H1 (cell line): ENCODE results near the gene PIGL. TPM values are rescaled to one million over a fixed set of nuclear protein-coding genes. Genes with fewer than 3 reads are reported as not detected.

Experiments
- CTCF ChIA-PET: fragments of 300-600 bp; sonication (Branson Sonifier 250); formaldehyde crosslinking; loops from one replicate; lab custom pipeline; 2021; ENCODE audit not compliant: partially characterized antibody; lab: Charles Lee
- POLR2A ChIA-PET: fragments of 300-600 bp; sonication (Branson Sonifier 250); formaldehyde crosslinking; loops from one replicate; lab custom pipeline; 2021; ENCODE audit warnings: inconsistent platforms; ENCODE audit not compliant: partially characterized antibody; lab: Charles Lee
- DNase-seq, 2 experiments: peaks; one replicate each; pipeline versions ENCODE4 v3.0.0 to v3.0.0-alpha.2; 2010 to 2022; ENCODE audit warnings: low spot score in 2 of 2, low read depth in 1 of 2, mixed read lengths in 1 of 2
- FAIRE-seq: peaks from 2 replicates; lab custom pipeline; 2011; peaks lifted over from hg19 to GRCh38; lab: Jason Lieb, UNC
- H2AFZ ChIP-seq: 2 replicates; pipeline ENCODE4 v1.8.1; 2012; ENCODE audit warnings: low read length, inconsistent platforms
- H2AK5ac ChIP-seq: 2 replicates; pipeline ENCODE4 v1.6.1; 2013; ENCODE audit warnings: low read depth, low read length
- H2BK120ac ChIP-seq: replicated peaks from 2 replicates; pipeline ENCODE3; 2013; ENCODE audit warnings: low read depth, low read length, inconsistent platforms
- H2BK12ac ChIP-seq: 2 replicates; pipeline ENCODE4 v1.6.1; 2013; ENCODE audit warnings: low read depth, low read length
- H2BK15ac ChIP-seq: 2 replicates; pipeline ENCODE4 v1.6.1; 2013; ENCODE audit warnings: low read length
- H2BK20ac ChIP-seq: 2 replicates; pipeline ENCODE4 v1.6.1; 2013; ENCODE audit warnings: low read length
- H2BK5ac ChIP-seq: 2 replicates; pipeline ENCODE4 v1.6.1; 2013; ENCODE audit warnings: low read depth, low read length
- H3K14ac ChIP-seq: 2 replicates; pipeline ENCODE4 v1.6.1; 2013; ENCODE audit warnings: inconsistent platforms; ENCODE audit not compliant: insufficient read length
- H3K18ac ChIP-seq: 2 replicates; pipeline ENCODE4 v1.6.1; 2013; ENCODE audit warnings: low read length; ENCODE audit errors: extremely low read depth
- H3K23ac ChIP-seq: 2 replicates; pipeline ENCODE4 v1.6.1; 2013; ENCODE audit warnings: inconsistent platforms; ENCODE audit not compliant: insufficient read length
- H3K23me2 ChIP-seq: 2 replicates; pipeline ENCODE4 v1.6.1; 2013; ENCODE audit warnings: low read depth, low read length
- H3K27ac ChIP-seq: 2 replicates; pipeline ENCODE4 v1.6.1; 2011; ENCODE audit warnings: low read depth, low read length, inconsistent platforms
- H3K27me3 ChIP-seq, 4 experiments: replicated peaks in 1 of 4; 1 replicate in 1 of 4; 2 replicates in 3 of 4; pipeline versions ENCODE4 v1.6.1 to v1.8.1; 2011 to 2013; ENCODE audit warnings: low read length in 3 of 4, mild to moderate bottlenecking in 3 of 4, inconsistent platforms in 2 of 4, mixed read lengths in 2 of 4, moderate library complexity in 1 of 4; ENCODE audit not compliant: control insufficient read depth in 3 of 4, insufficient read depth in 3 of 4; ENCODE audit errors: extremely low read depth in 1 of 4
- H3K36me3 ChIP-seq, 4 experiments: 2 replicates each; pipeline versions ENCODE4 v1.6.1 to v1.8.1; 2011 to 2013; ENCODE audit warnings: mild to moderate bottlenecking in 4 of 4, low read length in 3 of 4, moderate library complexity in 2 of 4, control low read depth in 1 of 4, inconsistent platforms in 1 of 4; ENCODE audit not compliant: insufficient read depth in 4 of 4, control insufficient read depth in 2 of 4
- H3K4ac ChIP-seq: replicated peaks from 2 replicates; pipeline ENCODE3; 2013; ENCODE audit warnings: low read length, low read depth, mixed read lengths, inconsistent platforms; ENCODE audit not compliant: insufficient read length
- H3K4me1 ChIP-seq, 4 experiments: replicated peaks in 1 of 4; 1 replicate in 1 of 4; 2 replicates in 3 of 4; pipeline versions ENCODE4 v1.6.1 to v1.8.1; 2011 to 2013; ENCODE audit warnings: low read length in 3 of 4, inconsistent platforms in 2 of 4, mixed read lengths in 1 of 4; ENCODE audit not compliant: insufficient read depth in 4 of 4, control insufficient read depth in 3 of 4
- H3K4me2 ChIP-seq, 2 experiments: 2 replicates each; pipeline versions ENCODE4 v1.6.1 to v1.8.1; 2011 to 2013; ENCODE audit warnings: low read depth in 2 of 2, low read length in 2 of 2, control low read depth in 1 of 2, inconsistent platforms in 1 of 2, mild to moderate bottlenecking in 1 of 2; ENCODE audit not compliant: insufficient read depth in 1 of 2
- H3K4me3 ChIP-seq, 4 experiments: fragments of 200-600, 300-600 bp in 1 of 4; sonication (generic), shearing (Covaris generic), sonication (Bioruptor Twin) in 1 of 4; 2 replicates each; pipeline versions ENCODE4 v1.5.1 to v1.8.1; 2011 to 2016; ENCODE audit warnings: low read length in 4 of 4, low read depth in 3 of 4, control low read depth in 2 of 4, inconsistent platforms in 2 of 4, mild to moderate bottlenecking in 2 of 4, mixed read lengths in 1 of 4, moderate library complexity in 1 of 4; ENCODE audit not compliant: insufficient read depth in 2 of 4; ENCODE audit errors: extremely low read depth in 1 of 4
- H3K56ac ChIP-seq: replicated peaks from 2 replicates; pipeline ENCODE3; 2013; ENCODE audit warnings: low read depth, mild to moderate bottlenecking, mixed read lengths, low read length, inconsistent platforms; ENCODE audit not compliant: insufficient read length
- H3K79me1 ChIP-seq: 2 replicates; pipeline ENCODE4 v1.6.1; 2013; ENCODE audit warnings: low read depth, low read length, control low read depth
- H3K79me2 ChIP-seq, 2 experiments: 2 replicates each; pipeline versions ENCODE4 v1.6.1 to v1.8.1; 2012 to 2013; ENCODE audit warnings: low read length in 2 of 2, mild to moderate bottlenecking in 2 of 2, inconsistent platforms in 1 of 2; ENCODE audit not compliant: insufficient read depth in 2 of 2, control insufficient read depth in 1 of 2
- H3K9ac ChIP-seq, 4 experiments: replicated peaks in 1 of 4; 1 replicate in 1 of 4; 2 replicates in 3 of 4; pipeline versions ENCODE4 v1.6.1 to v1.8.1; 2011 to 2013; ENCODE audit warnings: low read depth in 3 of 4, low read length in 3 of 4, control low read depth in 2 of 4, mild to moderate bottlenecking in 2 of 4, moderate library complexity in 2 of 4, inconsistent platforms in 1 of 4; ENCODE audit errors: extremely low read depth in 1 of 4
- H3K9me3 ChIP-seq, 2 experiments: 2 replicates each; pipeline versions ENCODE4 v1.6.1 to v1.8.1; 2012 to 2013; ENCODE audit warnings: mild to moderate bottlenecking in 2 of 2, moderate library complexity in 2 of 2, control low read depth in 1 of 2, inconsistent platforms in 1 of 2, low read depth in 1 of 2, low read length in 1 of 2, mixed read lengths in 1 of 2; ENCODE audit not compliant: insufficient read depth in 2 of 2
- H4K20me1 ChIP-seq, 2 experiments: replicated peaks in 1 of 2; 2 replicates each; pipeline versions ENCODE3 to v1.8.1; 2011 to 2013; ENCODE audit warnings: inconsistent platforms in 2 of 2, low read length in 2 of 2, mild to moderate bottlenecking in 1 of 2; ENCODE audit not compliant: insufficient read depth in 2 of 2, control insufficient read depth in 1 of 2
- H4K5ac ChIP-seq: 2 replicates; pipeline ENCODE4 v1.6.1; 2013; ENCODE audit warnings: low read length, low read depth, mixed read lengths, inconsistent platforms; ENCODE audit not compliant: insufficient read length
- H4K8ac ChIP-seq: 2 replicates; pipeline ENCODE4 v1.8.0; 2013; ENCODE audit warnings: mild to moderate bottlenecking, moderate library complexity, low read length, inconsistent platforms; ENCODE audit not compliant: insufficient read depth; ENCODE audit errors: extremely low read depth
- H4K91ac ChIP-seq: replicated peaks from 2 replicates; pipeline ENCODE3; 2013; ENCODE audit warnings: low read length, mixed read lengths, inconsistent platforms; ENCODE audit not compliant: insufficient read length
- BCL11A ChIP-seq, 2 experiments: IDR thresholded peaks; one replicate each; pipeline ENCODE4 v1.6.1; 2011; ENCODE audit warnings: low read depth in 2 of 2, low read length in 2 of 2, mild to moderate bottlenecking in 2 of 2
- CEBPB ChIP-seq: IDR thresholded peaks from 2 replicates; pipeline ENCODE4 v1.6.1; 2012; ENCODE audit warnings: low read depth, low read length
- CHD2 ChIP-seq: IDR thresholded peaks from 2 replicates; pipeline ENCODE4 v1.6.1; 2012; ENCODE audit warnings: low read length, improper control_type of control experiment
- E2F6 ChIP-seq: IDR thresholded peaks from 2 replicates; pipeline ENCODE4 v1.6.1; 2012; ENCODE audit warnings: inconsistent platforms
- EGR1 ChIP-seq: IDR thresholded peaks from 2 replicates; pipeline ENCODE4 v1.6.1; 2011; ENCODE audit warnings: low read depth, low read length, borderline replicate concordance
- JUN ChIP-seq: IDR thresholded peaks from 2 replicates; pipeline ENCODE4 v1.6.1; 2011; ENCODE audit warnings: low read depth, mild to moderate bottlenecking, improper control_type of control experiment, low read length
- POLR2A ChIP-seq, 2 experiments: IDR thresholded peaks; 1 replicate in 1 of 2; 2 replicates in 1 of 2; pipeline ENCODE4 v1.6.1; 2011; ENCODE audit warnings: low read depth in 2 of 2, low read length in 2 of 2, mild to moderate bottlenecking in 2 of 2; ENCODE audit errors: control extremely low read depth in 1 of 2
- POLR2AphosphoS5 ChIP-seq: IDR thresholded peaks from 2 replicates; pipeline ENCODE4 v1.6.1; 2011; ENCODE audit warnings: low read depth, low read length
- POU5F1 ChIP-seq: IDR thresholded peaks from 2 replicates; pipeline ENCODE4 v1.6.1; 2011; ENCODE audit warnings: low read depth, mild to moderate bottlenecking, low read length, moderate library complexity
- RAD21 ChIP-seq, 2 experiments: IDR thresholded peaks in 1 of 2; conservative IDR thresholded peaks in 1 of 2; 2 replicates each; pipeline ENCODE4 v1.6.1; 2011; ENCODE audit warnings: low read depth in 2 of 2, low read length in 2 of 2, improper control_type of control experiment in 1 of 2, inconsistent platforms in 1 of 2, mild to moderate bottlenecking in 1 of 2, moderate library complexity in 1 of 2
- SP1 ChIP-seq: IDR thresholded peaks from 2 replicates; pipeline ENCODE4 v1.6.1; 2011; ENCODE audit warnings: low read depth, low read length
- SP2 ChIP-seq: IDR thresholded peaks from 2 replicates; pipeline ENCODE4 v1.6.1; 2012; ENCODE audit warnings: mild to moderate bottlenecking, low read length, inconsistent platforms
- WGBS, 2 experiments: shearing (Covaris generic) in 1 of 2; methylation state at CpG; one replicate each; pipeline versions ENCODE4 v1.1.6 to v1.1.7; 2013 to 2015; ENCODE audit warnings: low lambda C conversion rate in 2 of 2, mixed read lengths in 2 of 2, inconsistent platforms in 1 of 2, low coverage in 1 of 2, missing lambda C conversion rate in 1 of 2; ENCODE audit not compliant: insufficient replicate concordance in 2 of 2, insufficient coverage in 1 of 2, insufficient read length in 1 of 2; ENCODE audit errors: extremely low coverage in 1 of 2, missing lambda C conversion rate in 1 of 2; 5-methylcytosine and 5-hydroxymethylcytosine counted together
- polyA plus RNA-seq, 7 experiments: library from polyadenylated mRNA; depleted of rRNA in 3 of 7; stranded (reverse) in 5 of 7; unstranded in 2 of 7; fragments of >200 nt in 5 of 7; fragments of 200-250 nt in 2 of 7; gene quantifications; 1 replicate in 5 of 7; 2 replicates in 1 of 7; 4 replicates in 1 of 7; pipeline versions ENCODE4 v1.2.1 to v1.2.3, GENCODE V29; 2011 to 2013; ENCODE audit warnings: missing spikeins in 2 of 7, mixed read lengths in 2 of 7
- total RNA-seq: library from RNA; stranded (reverse); fragmentation: NEBNext Ultra II Directional; extraction: Animal tissue kit (Norgen Biotek cat#: 25700); gene quantifications from 2 replicates; pipeline ENCODE4 v1.2.1, GENCODE V29; 2021

Gene PIGL
- total and polyA plus RNA-seq, 2 of the 8 experiments (the other 6 are each of a cell fraction or from before 2014, with no cell fraction given): 28.4 to 30.8 TPM

GRCh38 chr17:16298140-16298662 is 81.2 kb downstream of the PIGL start:
- Histone ChIP-seq H2BK5ac (no peak overlapping the region), H3K27ac (no peak overlapping the region), H3K79me2 (no peaks in the 10 kb centered on the region), H3K23me2 (no peaks in the 10 kb centered on the region), H3K4me2 (no peak overlapping the region), H3K9me3 (no peaks in the 10 kb centered on the region), H3K23ac (no peak overlapping the region), H3K14ac (no peak overlapping the region)
- POLR2A ChIA-PET: interaction anchor here (0.8 to 1.7 kb wide), 2 partner anchors 12 to 35 kb away, joined by 4 to 5 read pairs; no protein-coding TSS in a partner anchor
- no peak for DNase-seq
- TF ChIP-seq SP1 (no peak), POLR2AphosphoS5 (no peak), E2F6 (no peak), BCL11A (IDR thresholded peaks at IDR 0.05; ENCODE audit: low read depth in 2 of 2, low read length in 2 of 2) (no peak), CEBPB (no peak), CHD2 (no peak), POU5F1 (no peak), SP2 (no peak), EGR1 (no peak), POLR2A (IDR thresholded peaks at IDR 0.05; ENCODE audit: control extremely low read depth in 1 of 2, low read depth in 2 of 2, low read length in 2 of 2) (no peak), JUN (no peak), RAD21 (IDR thresholded peaks at IDR 0.05 in 1 of 2, conservative IDR thresholded peaks at IDR 0.05 in 1 of 2; ENCODE audit: low read depth in 2 of 2, low read length in 2 of 2) (no peak)
- TF ChIP-seq, all 59 proteins: peak for 0
- Histone ChIP-seq H3K18ac (no peak overlapping the region), H3K79me1 (no peaks in the 10 kb centered on the region; the same call in 1 of the 2 replicates), H2BK120ac (no peak overlapping the region), H4K20me1 (peaks cover 2% of the 10 kb centered on the region in 2 experiments), H3K4me3 (no peak overlapping the region), H4K8ac (no peak overlapping the region), H3K4ac (no peak overlapping the region), H4K91ac (no peak overlapping the region), H2BK20ac (no peak overlapping the region), H3K4me1 (peaks cover 0 to 5% (median 4%) of the 10 kb centered on the region in 4 experiments; a peak in 4 of 7 replicates), H3K56ac (no peak overlapping the region), H3K9ac (no peak overlapping the region), H2BK15ac (no peak overlapping the region), H3K27me3 (no peaks in the 10 kb centered on the region), H3K36me3 (peaks cover 0 to 4% (median 0%) of the 10 kb centered on the region in 4 experiments; a peak in 1 of 8 replicates), H2AFZ (no peak overlapping the region), H2BK12ac (no peak overlapping the region), H2AK5ac (no peak overlapping the region), H4K5ac (no peak overlapping the region)
- no peak for FAIRE-seq
- 67% methylated on average over 1 of the region's 1 CpG; no CpG with 5 or more reads in 1 of the 2 experiments for WGBS, 2 experiments
- CTCF ChIA-PET: interaction anchor here (0.9 to 1.7 kb wide), 3 partner anchors 10 to 12 kb away, joined by 3 to 6 read pairs (median 4); no protein-coding TSS in a partner anchor
